Activated CD8-positive, alpha-beta memory T cell treated with anti-CD3 and anti-CD28 coated beads for 48 hours (primary cell): ENCODE results near the gene UNC119B.

Experiments used
- DNase-seq, 3 experiments: peaks; one replicate each; pipeline ENCODE4 v3.0.0-alpha.2; 2020; ENCODE audit warnings: low read depth in 2 of 3, low spot score in 2 of 3

The UNC119B gene

DNA sequence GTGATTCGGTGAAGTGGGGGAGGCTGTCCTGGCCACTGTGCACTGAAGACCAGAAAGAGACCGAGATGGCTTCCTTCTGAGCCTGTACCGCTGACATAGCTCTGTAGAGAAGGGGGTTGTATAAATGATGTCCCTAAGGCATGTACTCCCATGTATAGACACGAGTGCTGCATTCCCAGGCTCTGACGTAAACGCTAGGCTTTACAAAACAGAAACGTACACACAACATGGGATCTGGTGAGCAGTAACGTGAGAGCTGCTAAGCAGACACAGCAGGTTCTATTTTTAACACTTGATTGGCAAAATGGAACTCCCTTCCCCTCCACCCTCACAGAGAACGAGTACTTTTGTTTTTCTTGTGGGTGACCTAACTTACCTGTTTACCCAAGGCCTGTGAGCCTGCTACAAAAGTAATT is 51.3 kb downstream of the UNC119B start:
- no peak for DNase-seq

DNA sequence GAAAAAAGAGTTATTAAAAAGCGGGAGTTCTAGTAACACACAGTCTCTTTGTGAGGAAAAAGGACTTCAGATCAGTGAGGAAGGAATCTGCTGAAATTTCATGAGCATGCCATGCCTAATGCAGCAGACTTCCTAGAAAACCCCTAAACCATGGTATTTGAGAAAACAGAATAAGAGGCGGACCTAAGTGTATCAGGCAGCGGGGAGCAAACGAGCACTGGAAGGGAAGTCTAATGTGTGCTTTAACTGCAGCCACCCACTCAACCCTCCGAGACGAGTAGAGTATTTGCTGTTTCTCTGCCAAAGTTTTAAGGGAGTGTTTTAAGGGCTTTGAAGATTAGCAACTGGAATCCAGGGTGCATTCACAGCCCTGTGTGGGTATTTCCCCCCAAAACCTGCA is 51.8 kb downstream of the UNC119B start:
- no peak for DNase-seq

DNA sequence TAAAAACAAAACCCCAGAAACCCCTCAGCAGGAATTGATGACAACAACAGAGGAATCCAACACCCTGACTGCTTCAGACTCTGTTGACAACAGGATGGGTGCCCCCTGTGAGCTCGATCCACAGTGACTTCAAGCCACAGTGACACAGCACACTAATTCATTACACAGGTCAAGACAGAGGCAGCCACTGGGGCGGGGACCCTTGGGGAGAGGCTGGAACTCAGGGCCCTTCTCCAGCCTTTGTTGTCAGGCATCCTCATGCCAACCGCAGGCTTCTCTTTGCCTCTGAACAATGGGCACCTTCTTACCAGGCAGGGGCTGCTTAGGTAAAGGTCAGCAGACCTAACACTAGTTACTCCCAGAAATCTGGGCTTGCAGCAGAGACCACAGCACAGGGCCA is 53.0 kb downstream of the UNC119B start:
- no peak for DNase-seq

DNA sequence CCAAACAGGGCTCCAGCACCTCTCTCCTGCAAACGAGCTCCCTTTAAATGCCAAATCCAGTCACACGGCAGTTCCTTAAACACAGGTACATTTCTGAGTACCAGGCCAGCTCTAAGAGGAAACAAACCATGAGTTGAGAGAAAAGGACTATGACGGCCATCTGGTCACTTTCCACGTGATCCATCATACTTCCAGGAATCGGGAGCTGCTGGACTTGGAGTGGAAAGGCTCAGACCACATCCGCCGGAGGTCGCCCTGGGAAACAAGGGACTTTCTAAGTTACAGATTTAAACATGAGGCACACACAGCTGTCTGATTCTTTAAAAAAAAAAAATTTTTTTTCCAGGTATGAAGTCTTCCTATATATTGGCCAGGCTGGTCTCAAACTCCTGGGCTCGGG is 54.6 kb downstream of the UNC119B start:
- DNase-seq, result no peak

DNA sequence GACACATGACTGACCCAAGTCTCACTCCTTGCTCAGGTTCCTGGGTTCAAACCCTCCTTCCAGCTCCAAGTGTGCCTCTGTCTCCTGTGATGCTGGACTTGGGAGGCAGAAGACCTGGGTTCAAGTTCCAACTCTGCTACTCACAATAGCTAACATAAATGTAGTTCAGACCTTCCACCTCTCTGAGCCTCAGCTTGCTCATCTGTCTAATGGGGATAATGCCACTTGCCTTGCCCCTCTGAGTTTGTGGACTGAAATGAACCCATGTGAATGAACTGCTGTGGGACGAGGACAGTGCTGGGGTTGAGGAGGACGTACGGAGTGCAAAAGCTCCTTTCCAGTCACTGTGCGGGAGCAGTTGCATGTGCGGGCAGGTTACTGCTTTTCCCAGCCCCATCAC is 56.3 kb downstream of the UNC119B start:
- no peak for DNase-seq

GRCh38 chr12:120767071-120768024 is 57.1 kb downstream of the UNC119B start:
- DNase-seq, result no peak

DNA sequence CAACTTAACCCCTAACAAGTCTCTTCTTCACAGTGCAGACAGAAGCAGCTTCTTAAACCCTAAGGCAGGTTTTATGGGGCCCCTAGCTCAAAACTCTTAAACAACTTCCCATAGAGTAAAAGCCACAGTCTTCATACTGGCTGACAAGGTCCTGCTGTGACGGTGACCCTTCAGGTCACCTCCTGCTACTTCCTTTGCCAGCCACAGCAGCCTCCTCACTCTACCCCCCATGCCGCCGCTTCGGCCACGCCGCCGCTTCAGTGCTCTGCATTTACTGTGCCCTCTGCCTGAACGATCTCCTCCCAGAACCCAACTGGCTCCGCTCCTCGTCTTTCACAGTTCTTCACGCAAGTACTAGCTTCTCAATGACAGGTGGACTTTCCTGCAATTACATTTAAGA is 60.8 kb downstream of the UNC119B start:
- no peak for DNase-seq
